Sigmoid colon (tissue), 7 donors: Measurements from ENCODE around the gene PPIP5K2. TPM values are rescaled to one million over a fixed set of nuclear protein-coding genes. Genes with fewer than 3 reads are reported as not detected.

Experiments used
- DNase-seq: peaks from one replicate; pipeline ENCODE4 v3.0.0-alpha.2; 2019
- H3K27ac ChIP-seq, 4 donors: fragments of 200-600 bp; sonication (generic); one replicate each; pipeline ENCODE4 v1.5.1; 2016 to 2019; ENCODE audit warnings: mild to moderate bottlenecking in 1 of 4
- H3K27me3 ChIP-seq, 3 donors: fragments of 200-600 bp; sonication (generic); one replicate each; pipeline ENCODE4 v1.5.1; 2019; ENCODE audit warnings: mild to moderate bottlenecking in 1 of 3
- H3K36me3 ChIP-seq, 4 donors: fragments of 200-600 bp; sonication (generic); one replicate each; pipeline ENCODE4 v1.5.1; 2016 to 2019
- H3K4me1 ChIP-seq, 4 donors: fragments of 200-600 bp; sonication (generic); one replicate each; pipeline ENCODE4 v1.5.1; 2017 to 2019
- H3K4me3 ChIP-seq, 4 donors: fragments of 200-600 bp; sonication (generic); one replicate each; pipeline ENCODE4 v1.5.1; 2017 to 2019; ENCODE audit warnings: mild to moderate bottlenecking in 2 of 4, moderate library complexity in 1 of 4
- H3K9me3 ChIP-seq, 4 donors: fragments of 200-600 bp in 3 of 4; sonication (generic) in 3 of 4; one replicate each; pipeline versions ENCODE4 v1.5.1 to v1.6.1; 2013 to 2019
- CTCF ChIP-seq, 4 experiments: fragments of 450-650 bp in 3 of 4; fragments of 200-600 bp in 1 of 4; IDR thresholded peaks; one replicate each; pipeline ENCODE4 v1.5.1; 2016 to 2019; ENCODE audit warnings: antibody characterized with exemption in 4 of 4, mild to moderate bottlenecking in 3 of 4, moderate library complexity in 2 of 4
- EP300 ChIP-seq, 4 donors: sonication (generic); formaldehyde crosslinking; IDR thresholded peaks; one replicate each; pipeline ENCODE4 v1.6.1; 2017; ENCODE audit warnings: antibody characterized with exemption in 4 of 4
- POLR2A ChIP-seq, 2 donors: fragments of 450-650 bp; IDR thresholded peaks; one replicate each; pipeline ENCODE4 v1.6.1; 2016; ENCODE audit warnings: antibody characterized with exemption in 2 of 2, mild to moderate bottlenecking in 2 of 2, moderate library complexity in 2 of 2
- POLR2AphosphoS5 ChIP-seq, 4 donors: sonication (generic); formaldehyde crosslinking; IDR thresholded peaks; one replicate each; pipeline ENCODE4 v1.6.1; 2017; ENCODE audit warnings: antibody characterized with exemption in 4 of 4
- WGBS, 2 donors: extraction: QIAGEN DNeasy Blood & Tissue Kit; methylation state at CpG; one replicate each; pipeline ENCODE4 v1.1.7; 2013; 5-methylcytosine and 5-hydroxymethylcytosine counted together
- intact Hi-C: fragments of 100-400 bp; cut with DNase I; formaldehyde crosslinking; loops from one replicate; pipeline ENCODE4 v1.15.1; 2023
- polyA plus RNA-seq, 3 donors: library from polyadenylated mRNA; stranded (reverse); fragments of 200-250 nt; gene quantifications; one replicate each; pipeline ENCODE4 v1.2.3, GENCODE V29; 2013
- total RNA-seq, 4 donors: library from RNA; depleted of rRNA; stranded (reverse); fragments of >200 nt; gene quantifications; one replicate each; pipeline ENCODE4 v1.1.0, GENCODE V29; 2016
- donor health status: healthy with polysubstance abuse.
- donor health status: Bipolar disorder and iron deficiency.
- donor health status: healthy.

PPIP5K2 gene
- total and polyA plus RNA-seq, 7 donors: 20.4 to 34.1 (median 22.8) TPM

- no peak overlapping the region for H3K4me3 ChIP-seq
- no peaks in the 10 kb centered on the region for H3K9me3 ChIP-seq
- intact Hi-C loops: no loop called here
- H3K4me1 ChIP-seq: no peaks in the 10 kb centered on the region
- no peak for TF ChIP-seq EP300 (IDR thresholded peaks at IDR 0.05)
- no peak for TF ChIP-seq CTCF (IDR thresholded peaks at IDR 0.05)
- no peak for TF ChIP-seq POLR2AphosphoS5 (IDR thresholded peaks at IDR 0.05)
- TF ChIP-seq POLR2A (IDR thresholded peaks at IDR 0.05): no peak
- peaks cover 0 to 46% (median 3%) of the 10 kb centered on the region in 4 donors for H3K36me3 ChIP-seq
- H3K27ac ChIP-seq: no peak overlapping the region
- no peak for DNase-seq
- no peaks in the 10 kb centered on the region for H3K27me3 ChIP-seq
- WGBS, 2 donors: 97 to 100% methylated on average over 1 of the region's 1 CpG
These were observed 28.1 kb downstream of the PPIP5K2 start for GRCh38 chr5:103148213-103148612.

GRCh38 chr5:103151156-103151555 lies 31.1 kb downstream of the PPIP5K2 start:
- no peak for DNase-seq
- Histone ChIP-seq H3K9me3 (no peaks in the 10 kb centered on the region), H3K4me1 (no peaks in the 10 kb centered on the region), H3K36me3 (peaks cover 0 to 74% (median 3%) of the 10 kb centered on the region in 4 donors), H3K4me3 (no peak overlapping the region), H3K27me3 (no peaks in the 10 kb centered on the region), H3K27ac (no peak overlapping the region)
- TF ChIP-seq POLR2AphosphoS5 (IDR thresholded peaks at IDR 0.05): no peak
- TF ChIP-seq CTCF (IDR thresholded peaks at IDR 0.05): no peak
- TF ChIP-seq POLR2A (IDR thresholded peaks at IDR 0.05): no peak
- TF ChIP-seq EP300 (IDR thresholded peaks at IDR 0.05): no peak
- WGBS, 2 donors: 95 to 100% methylated on average over 1 of the region's 1 CpG
- intact Hi-C loops: no loop called here

- DNase-seq: no peak
- H3K36me3 ChIP-seq: peaks cover 0 to 56% (median 5%) of the 10 kb centered on the region in 4 donors
- TF ChIP-seq CTCF (IDR thresholded peaks at IDR 0.05): no peak
- no peak for TF ChIP-seq POLR2AphosphoS5 (IDR thresholded peaks at IDR 0.05)
- TF ChIP-seq EP300 (IDR thresholded peaks at IDR 0.05): no peak
- TF ChIP-seq POLR2A (IDR thresholded peaks at IDR 0.05): no peak
- no peak overlapping the region for H3K4me3 ChIP-seq
- no peaks in the 10 kb centered on the region for H3K9me3 ChIP-seq
- intact Hi-C loops: no loop called here
- H3K27me3 ChIP-seq: no peaks in the 10 kb centered on the region
- no peak overlapping the region for H3K27ac ChIP-seq
- H3K4me1 ChIP-seq: no peaks in the 10 kb centered on the region
These were observed 46.6 kb downstream of the PPIP5K2 start for GRCh38 chr5:103166706-103167105.

GRCh38 chr5:103174147-103174546 lies 54.0 kb downstream of the PPIP5K2 start:
- H3K27me3 ChIP-seq: no peaks in the 10 kb centered on the region
- intact Hi-C loops: no loop called here
- TF ChIP-seq POLR2A (IDR thresholded peaks at IDR 0.05) (no peak), CTCF (IDR thresholded peaks at IDR 0.05) (no peak), EP300 (IDR thresholded peaks at IDR 0.05) (no peak), POLR2AphosphoS5 (IDR thresholded peaks at IDR 0.05) (no peak)
- no peaks in the 10 kb centered on the region for H3K4me1 ChIP-seq
- H3K27ac ChIP-seq: no peak overlapping the region
- no peak for DNase-seq
- H3K9me3 ChIP-seq: no peaks in the 10 kb centered on the region
- 97 to 100% methylated on average over 1 of the region's 1 CpG for WGBS, 2 donors
- H3K4me3 ChIP-seq: no peak overlapping the region
- peaks cover 3 to 51% (median 6%) of the 10 kb centered on the region in 4 donors for H3K36me3 ChIP-seq

GRCh38 chr5:103177543-103177942 lies 57.4 kb downstream of the PPIP5K2 start:
- 68 to 80% methylated on average over 4 of the region's 4 CpGs for WGBS, 2 donors
- Histone ChIP-seq H3K27ac (no peak overlapping the region), H3K36me3 (peaks cover 6 to 84% (median 10%) of the 10 kb centered on the region in 4 donors)

More at GRCh38 chr5:103177543-103177942, 57.4 kb downstream of the PPIP5K2 start:
- no peaks in the 10 kb centered on the region for H3K9me3 ChIP-seq
- DNase-seq: no peak
- no peaks in the 10 kb centered on the region for H3K27me3 ChIP-seq
- no peaks in the 10 kb centered on the region for H3K4me1 ChIP-seq
- H3K4me3 ChIP-seq: no peak overlapping the region
- intact Hi-C loops: no loop called here
- TF ChIP-seq POLR2A (IDR thresholded peaks at IDR 0.05): no peak
- TF ChIP-seq POLR2AphosphoS5 (IDR thresholded peaks at IDR 0.05): no peak
- TF ChIP-seq CTCF (IDR thresholded peaks at IDR 0.05): no peak
- TF ChIP-seq EP300 (IDR thresholded peaks at IDR 0.05): no peak
